ENCODE measurements around the gene C5orf58. TPM values are rescaled to one million over a fixed set of nuclear protein-coding genes. Genes with fewer than 3 reads are reported as not detected.
"Not testable (repeated sequence)": the region's sequence is repeated elsewhere in the genome, so short reads cannot be mapped to it uniquely, and the experiment has no call there.

Gene C5orf58
- polyA plus RNA-seq, 1 donor (not counting 4 experiments of a cell fraction or from before 2014, with no cell fraction given), result not detected

- Histone ChIP-seq H3K4me3 (ENCODE audit: control insufficient read depth in 2 of 3, extremely low read depth in 1 of 3, insufficient read depth in 2 of 3, low read depth in 1 of 3, low read length in 3 of 3) (no peak overlapping the region), H3K4me1 (ENCODE audit: control insufficient read depth, extremely low read depth, insufficient read depth, low read length) (no peaks in the 10 kb centered on the region), H3K9me3 (ENCODE audit: control insufficient read depth, low read depth, low read length) (no peaks in the 10 kb centered on the region), H3K9me1 (ENCODE audit: control insufficient read depth, extremely low read depth, insufficient read depth, low read length) (no peaks in the 10 kb centered on the region), H2AFZ (ENCODE audit: control insufficient read depth, low read length) (no peak overlapping the region), H3K4me2 (ENCODE audit: control insufficient read depth, extremely low read depth, insufficient read depth, low read depth, low read length) (no peak overlapping the region), H3K27me3 (ENCODE audit: control insufficient read depth, extremely low read depth, insufficient read depth, low read length) (no peaks in the 10 kb centered on the region), H3K79me2 (ENCODE audit: control insufficient read depth, insufficient read depth, low read length) (no peaks in the 10 kb centered on the region), H3K36me3 (ENCODE audit: control insufficient read depth in 2 of 2, extremely low read depth in 1 of 2, insufficient read depth in 2 of 2, low read length in 2 of 2) (no peaks in the 10 kb centered on the region), H3K27ac (ENCODE audit: control insufficient read depth, insufficient read depth, low read length) (no peak overlapping the region), H4K20me1 (ENCODE audit: control insufficient read depth, extremely low read depth, insufficient read depth, low read length) (no peaks in the 10 kb centered on the region), H3K9ac (ENCODE audit: control insufficient read depth, extremely low read depth, insufficient read depth, low read length) (no peak overlapping the region)
- FAIRE-seq (no peak), DNase-seq (ENCODE audit: low read depth, low spot score) (no peak)
- no peak for TF ChIP-seq CTCF (optimal IDR thresholded peaks at IDR 0.05 in 1 of 3, IDR thresholded peaks at IDR 0.05 in 1 of 3, conservative IDR thresholded peaks at IDR 0.05 in 1 of 3; ENCODE audit: extremely low read depth in 1 of 3, insufficient read depth in 2 of 3, low read length in 3 of 3)
- no peak for TF ChIP-seq EZH2 (IDR thresholded peaks at IDR 0.05; ENCODE audit: low read length)
- dilution Hi-C loops (cut with MboI; ENCODE audit: extremely low pct_ligation_motif_present, low sequenced_read_pairs), result no loop called here
These were observed 3.4 kb downstream of the C5orf58 start for GRCh38 chr5:170235876-170236864.

GRCh38 chr5:170238456-170239196, 5.8 kb downstream of the C5orf58 start:
- no peaks in the 10 kb centered on the region for H3K36me3 ChIP-seq (ENCODE audit: control insufficient read depth in 2 of 2, extremely low read depth in 1 of 2, insufficient read depth in 2 of 2, low read length in 2 of 2)
- no peaks in the 10 kb centered on the region for H3K27me3 ChIP-seq (ENCODE audit: control insufficient read depth, extremely low read depth, insufficient read depth, low read length)
- no peak for FAIRE-seq
- H3K79me2 ChIP-seq (ENCODE audit: control insufficient read depth, insufficient read depth, low read length), result no peaks in the 10 kb centered on the region
- H4K20me1 ChIP-seq (ENCODE audit: control insufficient read depth, extremely low read depth, insufficient read depth, low read length), result no peaks in the 10 kb centered on the region
- TF ChIP-seq CTCF (optimal IDR thresholded peaks at IDR 0.05 in 1 of 3, IDR thresholded peaks at IDR 0.05 in 1 of 3, conservative IDR thresholded peaks at IDR 0.05 in 1 of 3; ENCODE audit: extremely low read depth in 1 of 3, insufficient read depth in 2 of 3, low read length in 3 of 3), result no peak
- no peak for TF ChIP-seq EZH2 (IDR thresholded peaks at IDR 0.05; ENCODE audit: low read length)
- H3K9ac ChIP-seq (ENCODE audit: control insufficient read depth, extremely low read depth, insufficient read depth, low read length), result no peak overlapping the region
- H3K4me3 ChIP-seq (ENCODE audit: control insufficient read depth in 2 of 3, extremely low read depth in 1 of 3, insufficient read depth in 2 of 3, low read depth in 1 of 3, low read length in 3 of 3), result no peak overlapping the region
- DNase-seq (ENCODE audit: low read depth, low spot score), result no peak
- dilution Hi-C loops (cut with MboI; ENCODE audit: extremely low pct_ligation_motif_present, low sequenced_read_pairs), result no loop called here
- no peak overlapping the region for H3K4me2 ChIP-seq (ENCODE audit: control insufficient read depth, extremely low read depth, insufficient read depth, low read depth, low read length)
- no peaks in the 10 kb centered on the region for H3K9me1 ChIP-seq (ENCODE audit: control insufficient read depth, extremely low read depth, insufficient read depth, low read length)
- H3K27ac ChIP-seq (ENCODE audit: control insufficient read depth, insufficient read depth, low read length), result no peak overlapping the region
- no peaks in the 10 kb centered on the region for H3K9me3 ChIP-seq (ENCODE audit: control insufficient read depth, low read depth, low read length)
- no peaks in the 10 kb centered on the region for H3K4me1 ChIP-seq (ENCODE audit: control insufficient read depth, extremely low read depth, insufficient read depth, low read length)
- no peak overlapping the region for H2AFZ ChIP-seq (ENCODE audit: control insufficient read depth, low read length)

GRCh38 chr5:170245436-170245835, 12.7 kb downstream of the C5orf58 start:
- DNase-seq (ENCODE audit: low read depth, low spot score); H3K9me3 ChIP-seq (ENCODE audit: control insufficient read depth, low read depth, low read length); H3K9me1 ChIP-seq (ENCODE audit: control insufficient read depth, extremely low read depth, insufficient read depth, low read length); H2AFZ ChIP-seq (ENCODE audit: control insufficient read depth, low read length); dilution Hi-C loops (cut with MboI; ENCODE audit: extremely low pct_ligation_motif_present, low sequenced_read_pairs); H3K4me2 ChIP-seq (ENCODE audit: control insufficient read depth, extremely low read depth, insufficient read depth, low read depth, low read length); FAIRE-seq; H3K4me3 ChIP-seq (ENCODE audit: control insufficient read depth in 2 of 3, extremely low read depth in 1 of 3, insufficient read depth in 2 of 3, low read depth in 1 of 3, low read length in 3 of 3); H3K27ac ChIP-seq (ENCODE audit: control insufficient read depth, insufficient read depth, low read length); H3K9ac ChIP-seq (ENCODE audit: control insufficient read depth, extremely low read depth, insufficient read depth, low read length); H3K79me2 ChIP-seq (ENCODE audit: control insufficient read depth, insufficient read depth, low read length); H4K20me1 ChIP-seq (ENCODE audit: control insufficient read depth, extremely low read depth, insufficient read depth, low read length); H3K4me1 ChIP-seq (ENCODE audit: control insufficient read depth, extremely low read depth, insufficient read depth, low read length); H3K27me3 ChIP-seq (ENCODE audit: control insufficient read depth, extremely low read depth, insufficient read depth, low read length); H3K36me3 ChIP-seq (ENCODE audit: control insufficient read depth in 2 of 2, extremely low read depth in 1 of 2, insufficient read depth in 2 of 2, low read length in 2 of 2): not testable (repeated sequence)

All from keratinocyte (primary cell).